Osteoblast (primary cell): ENCODE results near the gene C5AR1. TPM values are rescaled to one million over a fixed set of nuclear protein-coding genes. Genes with fewer than 3 reads are reported as not detected.
"Not testable (repeated sequence)": the region's sequence is repeated elsewhere in the genome, so short reads cannot be mapped to it uniquely, and the experiment has no call there.

Source experiments
- DNase-seq: peaks from one replicate; pipeline ENCODE4 v3.0.0; 2011; ENCODE audit warnings: low spot score, mixed read lengths; ENCODE audit not compliant: insufficient read length; ENCODE audit errors: missing footprints
- H2AFZ ChIP-seq: 2 replicates; pipeline ENCODE4 v1.6.0; 2011; ENCODE audit warnings: mild to moderate bottlenecking, low read length
- H3K27ac ChIP-seq: 2 replicates; pipeline ENCODE4 v1.5.1; 2011; ENCODE audit warnings: mild to moderate bottlenecking, low read depth, low read length, moderate library complexity
- H3K27me3 ChIP-seq: 2 replicates; pipeline ENCODE4 v1.6.0; 2012; ENCODE audit warnings: mild to moderate bottlenecking, control low read depth, inconsistent platforms, low read length, moderate library complexity; ENCODE audit not compliant: insufficient read depth
- H3K36me3 ChIP-seq: 2 replicates; pipeline ENCODE4 v1.5.1; 2011; ENCODE audit warnings: mild to moderate bottlenecking, low read length, control low read depth, moderate library complexity; ENCODE audit not compliant: insufficient read depth
- H3K4me1 ChIP-seq: 2 replicates; pipeline ENCODE4 v1.5.1; 2011; ENCODE audit warnings: mild to moderate bottlenecking, low read length, control low read depth, moderate library complexity; ENCODE audit not compliant: insufficient read depth
- H3K4me2 ChIP-seq: 2 replicates; pipeline ENCODE4 v1.6.0; 2011; ENCODE audit warnings: mild to moderate bottlenecking, low read length; ENCODE audit not compliant: insufficient read depth
- H3K4me3 ChIP-seq: fragments of 200-600 bp; sonication (generic); 3 replicates; pipeline ENCODE4 v1.5.1; 2012; ENCODE audit warnings: mild to moderate bottlenecking, low read length, inconsistent platforms; ENCODE audit not compliant: insufficient read depth
- H3K79me2 ChIP-seq: 2 replicates; pipeline ENCODE4 v1.6.0; 2012; ENCODE audit warnings: mild to moderate bottlenecking, low read length, control low read depth, inconsistent platforms; ENCODE audit not compliant: insufficient read depth
- H3K9me3 ChIP-seq: 2 replicates; pipeline ENCODE4 v1.5.1; 2011; ENCODE audit warnings: low read depth, low read length, control low read depth
- H4K20me1 ChIP-seq: 2 replicates; pipeline ENCODE4 v1.6.0; 2012; ENCODE audit warnings: mild to moderate bottlenecking, low read length, control low read depth; ENCODE audit not compliant: insufficient read depth
- CTCF ChIP-seq: IDR thresholded peaks from 2 replicates; pipeline ENCODE4 v1.5.1; 2011; ENCODE audit warnings: mild to moderate bottlenecking, low read depth, low read length, moderate library complexity; ENCODE audit errors: extremely low read depth
- total RNA-seq: library from RNA; depleted of rRNA; stranded (reverse); fragments of >200 nt; gene quantifications from 2 replicates; pipeline ENCODE4 v1.2.3, GENCODE V29; 2012

The C5AR1 gene
- total RNA-seq, 1 donor = 0.72 TPM

GRCh38 chr19:47324502-47324901, 14.8 kb downstream of the C5AR1 start:
- H3K4me3 ChIP-seq = no peak overlapping the region
- H3K27me3 ChIP-seq = no peaks in the 10 kb centered on the region
- no peak overlapping the region for H3K4me2 ChIP-seq
- no peaks in the 10 kb centered on the region for H3K4me1 ChIP-seq
- DNase-seq = no peak
- no peak overlapping the region for H2AFZ ChIP-seq
- no peaks in the 10 kb centered on the region for H4K20me1 ChIP-seq
- TF ChIP-seq CTCF = no peak
- H3K27ac ChIP-seq = no peak overlapping the region
- no peaks in the 10 kb centered on the region for H3K36me3 ChIP-seq
- no peaks in the 10 kb centered on the region for H3K9me3 ChIP-seq
- no peaks in the 10 kb centered on the region for H3K79me2 ChIP-seq

GRCh38 chr19:47330466-47330869, 20.8 kb downstream of the C5AR1 start:
- no peaks in the 10 kb centered on the region for H3K27me3 ChIP-seq
- peak overlapping the region; percentile 69 for H3K4me2 ChIP-seq
- H4K20me1 ChIP-seq = no peaks in the 10 kb centered on the region
- H3K36me3 ChIP-seq = no peaks in the 10 kb centered on the region
- H2AFZ ChIP-seq = peak overlapping the region; percentile 91
- DNase-seq = peak; percentile 89
- peaks cover 13% of the 10 kb centered on the region for H3K4me1 ChIP-seq
- no peaks in the 10 kb centered on the region for H3K79me2 ChIP-seq
- H3K27ac ChIP-seq = peak overlapping the region; percentile 53
- H3K9me3 ChIP-seq = no peaks in the 10 kb centered on the region
- TF ChIP-seq CTCF = no peak
- peak overlapping the region; percentile 53 for H3K4me3 ChIP-seq

GRCh38 chr19:47331490-47331889, 21.8 kb downstream of the C5AR1 start:
- Histone ChIP-seq H3K79me2 (no peaks in the 10 kb centered on the region), H3K36me3 (no peaks in the 10 kb centered on the region), H3K4me1 (peaks cover 13% of the 10 kb centered on the region), H3K9me3 (no peaks in the 10 kb centered on the region), H3K27me3 (no peaks in the 10 kb centered on the region), H3K4me3 (peak overlapping the region; percentile 73), H3K4me2 (peak overlapping the region; percentile 89), H4K20me1 (no peaks in the 10 kb centered on the region), H2AFZ (peak overlapping the region; percentile 100), H3K27ac (peak overlapping the region; percentile 75)
- no peak for DNase-seq
- TF ChIP-seq CTCF = no peak

- Histone ChIP-seq H2AFZ (peak within 1 kb of the TSS; percentile 100), H4K20me1 (no peaks in the 10 kb centered on the region), H3K36me3 (no peaks in the 10 kb centered on the region), H3K79me2 (no peaks in the 10 kb centered on the region), H3K4me1 (peaks cover 13% of the 10 kb centered on the region), H3K4me3 (peak within 1 kb of the TSS; percentile 73), H3K27ac (peak within 1 kb of the TSS; percentile 75), H3K4me2 (peak within 1 kb of the TSS; percentile 89), H3K9me3 (no peaks in the 10 kb centered on the region), H3K27me3 (no peaks in the 10 kb centered on the region)
- TF ChIP-seq CTCF = no peak
- peak; percentile 86 for DNase-seq
Measured at GRCh38 chr19:47331931-47332547, 22.4 kb downstream of the C5AR1 start, which contains the start of gene C5AR2. Gene C5AR2, plus strand, starts transcription at chr19:47332175. Its CDS starts 8,625 bp downstream, at chr19:47340800.

- H3K36me3 ChIP-seq, H3K4me2 ChIP-seq, H4K20me1 ChIP-seq, H3K27me3 ChIP-seq, H3K4me1 ChIP-seq, DNase-seq, H3K9me3 ChIP-seq, H3K27ac ChIP-seq, H2AFZ ChIP-seq, H3K79me2 ChIP-seq, H3K4me3 ChIP-seq: not testable (repeated sequence)
Measured at GRCh38 chr19:47336765-47337718, 27.4 kb downstream of the C5AR1 start.
